H1 (cell line): ENCODE results near the gene GRID1. TPM values are rescaled to one million over a fixed set of nuclear protein-coding genes. Genes with fewer than 3 reads are reported as not detected.

ENCODE experiments used
- CBX8 ChIP-seq: fragments of 300-800, 300-1000 bp; sonication (generic); IDR thresholded peaks from 2 replicates; pipeline ENCODE4 v1.7.1; 2016; ENCODE audit warnings: low read depth, low read length, borderline replicate concordance
- CHD2 ChIP-seq: IDR thresholded peaks from 2 replicates; pipeline ENCODE4 v1.6.1; 2012; ENCODE audit warnings: low read length, improper control_type of control experiment
- CTBP2 ChIP-seq: IDR thresholded peaks from 2 replicates; pipeline ENCODE4 v1.7.0; 2011; ENCODE audit warnings: borderline replicate concordance, mild to moderate bottlenecking, moderate library complexity, mixed read lengths, low read length; ENCODE audit not compliant: insufficient read depth, insufficient read length
- PHF8 ChIP-seq: fragments of 200-600 bp; sonication (generic); conservative IDR thresholded peaks from 2 replicates; pipeline ENCODE4 v1.7.1; 2012; ENCODE audit warnings: low read depth, mild to moderate bottlenecking, inconsistent platforms, low read length, moderate library complexity
- POLR2AphosphoS5 ChIP-seq: IDR thresholded peaks from 2 replicates; pipeline ENCODE4 v1.6.1; 2011; ENCODE audit warnings: low read depth, low read length
- RFX5 ChIP-seq: IDR thresholded peaks from 2 replicates; pipeline ENCODE4 v1.6.1; 2011; ENCODE audit warnings: low read depth, low read length, improper control_type of control experiment, borderline replicate concordance
- RNF2 ChIP-seq: fragments of 200-900, 300-1000 bp; sonication (generic); IDR thresholded peaks from 2 replicates; pipeline ENCODE4 v1.7.1; 2016; ENCODE audit warnings: borderline replicate concordance, low read depth, mild to moderate bottlenecking, antibody characterized with exemption, low read length; ENCODE audit not compliant: poor library complexity, severe bottlenecking; ENCODE audit errors: missing control alignments
- SP1 ChIP-seq: IDR thresholded peaks from 2 replicates; pipeline ENCODE4 v1.6.1; 2011; ENCODE audit warnings: low read depth, low read length
- TBP ChIP-seq: IDR thresholded peaks from 2 replicates; pipeline ENCODE4 v1.6.1; 2011; ENCODE audit warnings: low read depth, low read length, improper control_type of control experiment
- polyA plus RNA-seq, 7 experiments: library from polyadenylated mRNA; depleted of rRNA in 3 of 7; stranded (reverse) in 5 of 7; unstranded in 2 of 7; fragments of >200 nt in 5 of 7; fragments of 200-250 nt in 2 of 7; gene quantifications; 1 replicate in 5 of 7; 2 replicates in 1 of 7; 4 replicates in 1 of 7; pipeline versions ENCODE4 v1.2.1 to v1.2.3, GENCODE V29; 2011 to 2013; ENCODE audit warnings: missing spikeins in 2 of 7, mixed read lengths in 2 of 7
- total RNA-seq: library from RNA; stranded (reverse); fragmentation: NEBNext Ultra II Directional; extraction: Animal tissue kit (Norgen Biotek cat#: 25700); gene quantifications from 2 replicates; pipeline ENCODE4 v1.2.1, GENCODE V29; 2021

Gene GRID1
- total and polyA plus RNA-seq, 2 of the 8 experiments (the other 6 are each of a cell fraction or from before 2014, with no cell fraction given): 0.22 to 0.30 TPM

- TF ChIP-seq CTBP2 (no peak), SP1 (no peak; the same call in 1 of the 2 replicates), PHF8 (no peak), POLR2AphosphoS5 (no peak), CBX8 (no peak), RNF2 (peak; percentile 27), CHD2 (no peak), TBP (peak; percentile 35; the same call in 1 of the 2 replicates), RFX5 (0 out of 2 replicates have a peak, but pooled peaks have one; percentile 27)
Measured at GRCh38 chr10:86362586-86363183, 3.9 kb downstream of the GRID1 start (continued).
